ENCODE measurements around the gene CYBA. TPM values are rescaled to one million over a fixed set of nuclear protein-coding genes. Genes with fewer than 3 reads are reported as not detected.

CYBA gene
- polyA plus RNA-seq, 2 of the 4 experiments (the other 2 are of a cell fraction): 75.7 to 185 TPM

DNA sequence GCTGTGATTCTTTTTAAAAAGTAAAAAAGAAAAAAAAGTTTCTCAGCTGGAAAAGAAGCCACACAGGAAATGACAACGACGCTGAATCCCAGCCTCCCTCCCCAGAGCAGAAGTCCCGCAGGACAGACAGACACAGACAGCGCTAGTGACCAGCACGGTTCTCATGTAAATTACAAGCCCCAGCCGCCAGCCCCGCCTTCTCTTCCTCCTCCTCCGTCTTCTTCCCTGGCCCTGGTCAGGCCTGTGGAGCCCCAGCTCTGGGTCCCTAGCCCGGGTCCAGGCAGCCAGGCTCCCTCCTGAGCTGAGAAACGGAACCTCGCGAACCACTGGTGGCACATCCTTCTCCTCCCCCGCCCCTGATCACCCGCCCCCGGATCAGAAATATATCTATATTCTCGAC, 19.5 kb downstream of the CYBA start:
- Histone ChIP-seq H3K27ac (no peak overlapping the region), H3K4me3 (no peak overlapping the region), H3K4me2 (no peak overlapping the region), H3K4me1 (no peaks in the 10 kb centered on the region), H3K9me3 (no peaks in the 10 kb centered on the region)
- no peak for FAIRE-seq
- CTCF ChIA-PET: interaction anchor here (1.9 kb wide), 1 partner anchor 67 kb away, joined by 5 read pairs; no protein-coding TSS in a partner anchor
- no peak for ATAC-seq
- TF ChIP-seq NPAS2 (CRISPR knock-in tag; IDR thresholded peaks at IDR 0.05; ENCODE audit: borderline replicate concordance): no peak
- no peak for TF ChIP-seq EHF (CRISPR knock-in tag; IDR thresholded peaks at IDR 0.05)
- no peak for TF ChIP-seq FOSL2 (IDR thresholded peaks at IDR 0.05)
- TF ChIP-seq FOSL2 (CRISPR knock-in tag; IDR thresholded peaks at IDR 0.05): no peak
- TF ChIP-seq JUNB (IDR thresholded peaks at IDR 0.05): no peak
- no peak for TF ChIP-seq MYC (IDR thresholded peaks at IDR 0.05; ENCODE audit: borderline replicate concordance, low read length)
- TF ChIP-seq FOSB (CRISPR knock-in tag; IDR thresholded peaks at IDR 0.05): no peak
- TF ChIP-seq, protein P1, sequence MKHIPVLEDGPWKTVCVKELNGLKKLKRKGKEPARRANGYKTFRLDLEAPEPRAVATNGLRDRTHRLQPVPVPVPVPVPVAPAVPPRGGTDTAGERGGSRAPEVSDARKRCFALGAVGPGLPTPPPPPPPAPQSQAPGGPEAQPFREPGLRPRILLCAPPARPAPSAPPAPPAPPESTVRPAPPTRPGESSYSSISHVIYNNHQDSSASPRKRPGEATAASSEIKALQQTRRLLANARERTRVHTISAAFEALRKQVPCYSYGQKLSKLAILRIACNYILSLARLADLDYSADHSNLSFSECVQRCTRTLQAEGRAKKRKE (CRISPR knock-in tag; IDR thresholded peaks at IDR 0.05; ENCODE audit: low read depth): no peak
- TF ChIP-seq NR3C1 (IDR thresholded peaks at IDR 0.05): no peak
- TF ChIP-seq SMC3 (IDR thresholded peaks at IDR 0.05): no peak
- no peak for TF ChIP-seq RARB (CRISPR knock-in tag; IDR thresholded peaks at IDR 0.05)
- TF ChIP-seq, protein P2, sequence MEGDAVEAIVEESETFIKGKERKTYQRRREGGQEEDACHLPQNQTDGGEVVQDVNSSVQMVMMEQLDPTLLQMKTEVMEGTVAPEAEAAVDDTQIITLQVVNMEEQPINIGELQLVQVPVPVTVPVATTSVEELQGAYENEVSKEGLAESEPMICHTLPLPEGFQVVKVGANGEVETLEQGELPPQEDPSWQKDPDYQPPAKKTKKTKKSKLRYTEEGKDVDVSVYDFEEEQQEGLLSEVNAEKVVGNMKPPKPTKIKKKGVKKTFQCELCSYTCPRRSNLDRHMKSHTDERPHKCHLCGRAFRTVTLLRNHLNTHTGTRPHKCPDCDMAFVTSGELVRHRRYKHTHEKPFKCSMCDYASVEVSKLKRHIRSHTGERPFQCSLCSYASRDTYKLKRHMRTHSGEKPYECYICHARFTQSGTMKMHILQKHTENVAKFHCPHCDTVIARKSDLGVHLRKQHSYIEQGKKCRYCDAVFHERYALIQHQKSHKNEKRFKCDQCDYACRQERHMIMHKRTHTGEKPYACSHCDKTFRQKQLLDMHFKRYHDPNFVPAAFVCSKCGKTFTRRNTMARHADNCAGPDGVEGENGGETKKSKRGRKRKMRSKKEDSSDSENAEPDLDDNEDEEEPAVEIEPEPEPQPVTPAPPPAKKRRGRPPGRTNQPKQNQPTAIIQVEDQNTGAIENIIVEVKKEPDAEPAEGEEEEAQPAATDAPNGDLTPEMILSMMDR (IDR thresholded peaks at IDR 0.05): no peak
- no peak for TF ChIP-seq RFX5 (IDR thresholded peaks at IDR 0.05)
- TF ChIP-seq ZNF302 (CRISPR knock-in tag; IDR thresholded peaks at IDR 0.05): no peak
- no peak for TF ChIP-seq BHLHE40 (IDR thresholded peaks at IDR 0.05; ENCODE audit: low read depth, low read length)
- TF ChIP-seq MAZ (IDR thresholded peaks at IDR 0.05; ENCODE audit: borderline replicate concordance, low read depth, low read length): no peak
- TF ChIP-seq, protein P3, sequence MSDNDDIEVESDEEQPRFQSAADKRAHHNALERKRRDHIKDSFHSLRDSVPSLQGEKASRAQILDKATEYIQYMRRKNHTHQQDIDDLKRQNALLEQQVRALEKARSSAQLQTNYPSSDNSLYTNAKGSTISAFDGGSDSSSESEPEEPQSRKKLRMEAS (IDR thresholded peaks at IDR 0.05): no peak
- no peak for DNase-seq (ENCODE audit: low read depth in 1 of 2, low spot score in 1 of 2)
- WGBS (ENCODE audit: missing lambda C conversion rate): 89% methylated on average over 16 of the region's 16 CpGs
- POLR2A ChIA-PET: no interaction called here

DNA sequence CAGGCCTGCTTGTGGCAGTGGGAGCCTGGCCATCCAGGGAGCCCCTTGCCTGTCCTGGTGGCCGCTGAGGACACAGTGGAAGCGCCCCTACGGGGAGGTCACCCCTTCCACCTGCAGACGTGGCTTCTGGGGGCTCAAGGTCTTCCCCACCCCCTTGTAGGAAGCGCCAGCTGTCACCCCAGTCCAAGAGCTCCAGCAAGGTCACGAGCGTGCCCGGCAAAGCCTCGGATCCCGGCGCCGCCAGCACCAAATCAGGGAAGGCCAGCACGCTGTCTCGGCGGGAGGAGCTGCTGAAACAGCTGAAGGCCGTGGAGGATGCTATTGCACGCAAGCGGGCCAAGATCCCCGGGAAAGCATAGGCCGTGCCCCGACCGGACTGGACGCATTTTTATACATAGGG, 19.9 kb downstream of the CYBA start:
- FAIRE-seq (no peak), DNase-seq (ENCODE audit: low read depth in 1 of 2, low spot score in 1 of 2) (no peak), ATAC-seq (no peak)
- WGBS (ENCODE audit: missing lambda C conversion rate): 91% methylated on average over 19 of the region's 23 CpGs
- no peak overlapping the region for H3K4me2 ChIP-seq
- no peaks in the 10 kb centered on the region for H3K9me3 ChIP-seq
- TF ChIP-seq KDM5A (IDR thresholded peaks at IDR 0.05) (no peak), HDAC2 (IDR thresholded peaks at IDR 0.05) (no peak), MAZ (IDR thresholded peaks at IDR 0.05; ENCODE audit: borderline replicate concordance, low read depth, low read length) (no peak), SMC3 (IDR thresholded peaks at IDR 0.05) (no peak), FOSB (CRISPR knock-in tag; IDR thresholded peaks at IDR 0.05) (no peak)
- TF ChIP-seq, protein P4, sequence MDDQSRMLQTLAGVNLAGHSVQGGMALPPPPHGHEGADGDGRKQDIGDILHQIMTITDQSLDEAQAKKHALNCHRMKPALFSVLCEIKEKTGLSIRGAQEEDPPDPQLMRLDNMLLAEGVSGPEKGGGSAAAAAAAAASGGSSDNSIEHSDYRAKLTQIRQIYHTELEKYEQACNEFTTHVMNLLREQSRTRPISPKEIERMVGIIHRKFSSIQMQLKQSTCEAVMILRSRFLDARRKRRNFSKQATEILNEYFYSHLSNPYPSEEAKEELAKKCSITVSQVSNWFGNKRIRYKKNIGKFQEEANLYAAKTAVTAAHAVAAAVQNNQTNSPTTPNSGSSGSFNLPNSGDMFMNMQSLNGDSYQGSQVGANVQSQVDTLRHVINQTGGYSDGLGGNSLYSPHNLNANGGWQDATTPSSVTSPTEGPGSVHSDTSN (IDR thresholded peaks at IDR 0.05): no peak
- ChIA-PET CTCF (interaction anchor here (1.9 kb wide), 1 partner anchor 67 kb away, joined by 5 read pairs; no protein-coding TSS in a partner anchor), POLR2A (no interaction called here)
- no peaks in the 10 kb centered on the region for H3K4me1 ChIP-seq
- no peak overlapping the region for H3K27ac ChIP-seq
- H3K4me3 ChIP-seq: no peak overlapping the region

DNA sequence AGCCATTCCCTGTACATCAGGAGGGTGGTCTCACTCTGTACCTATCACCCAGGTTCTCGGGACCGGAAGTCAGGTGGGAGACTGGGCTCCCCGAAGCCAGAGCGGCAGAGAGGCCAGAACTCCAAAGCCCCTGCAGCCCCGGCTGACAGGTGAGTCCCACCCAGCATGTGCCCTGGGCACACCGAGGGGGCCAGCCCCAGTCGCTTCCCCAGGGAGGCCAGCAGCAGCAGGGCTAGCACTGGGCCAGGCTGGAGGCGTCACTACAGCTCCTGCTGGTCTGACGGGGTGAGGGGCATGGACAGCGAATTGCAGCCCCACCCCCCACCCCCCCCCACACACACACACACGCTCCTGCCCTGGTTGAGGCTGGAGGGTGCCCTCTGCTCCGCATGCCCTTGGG, 20.4 kb downstream of the CYBA start:
- WGBS (ENCODE audit: missing lambda C conversion rate): 92% methylated on average over 4 of the region's 12 CpGs
- ATAC-seq (no peak), DNase-seq (ENCODE audit: low read depth in 1 of 2, low spot score in 1 of 2) (no peak), FAIRE-seq (no peak)
- no peaks in the 10 kb centered on the region for H3K4me1 ChIP-seq
- no peak overlapping the region for H3K4me3 ChIP-seq
- no peak overlapping the region for H3K4me2 ChIP-seq
- ChIA-PET CTCF (interaction anchor here (1.0 to 1.7 kb wide), 2 partner anchors 11 to 107 kb away, joined by 3 to 6 read pairs; no protein-coding TSS in a partner anchor), POLR2A (no interaction called here)
- H3K9me3 ChIP-seq: no peaks in the 10 kb centered on the region
- H3K27ac ChIP-seq: no peak overlapping the region
- TF ChIP-seq RCOR1 (IDR thresholded peaks at IDR 0.05; ENCODE audit: low read depth, low read length): no peak
- TF ChIP-seq HOXB13 (CRISPR knock-in tag; IDR thresholded peaks at IDR 0.05; ENCODE audit: low read depth): no peak
- TF ChIP-seq TFCP2L1 (CRISPR knock-in tag; IDR thresholded peaks at IDR 0.05): no peak
- TF ChIP-seq FOSB (CRISPR knock-in tag; IDR thresholded peaks at IDR 0.05): no peak
- no peak for TF ChIP-seq POLR2AphosphoS2 (conservative IDR thresholded peaks at IDR 0.05; ENCODE audit: low read length)
- TF ChIP-seq, protein P5, sequence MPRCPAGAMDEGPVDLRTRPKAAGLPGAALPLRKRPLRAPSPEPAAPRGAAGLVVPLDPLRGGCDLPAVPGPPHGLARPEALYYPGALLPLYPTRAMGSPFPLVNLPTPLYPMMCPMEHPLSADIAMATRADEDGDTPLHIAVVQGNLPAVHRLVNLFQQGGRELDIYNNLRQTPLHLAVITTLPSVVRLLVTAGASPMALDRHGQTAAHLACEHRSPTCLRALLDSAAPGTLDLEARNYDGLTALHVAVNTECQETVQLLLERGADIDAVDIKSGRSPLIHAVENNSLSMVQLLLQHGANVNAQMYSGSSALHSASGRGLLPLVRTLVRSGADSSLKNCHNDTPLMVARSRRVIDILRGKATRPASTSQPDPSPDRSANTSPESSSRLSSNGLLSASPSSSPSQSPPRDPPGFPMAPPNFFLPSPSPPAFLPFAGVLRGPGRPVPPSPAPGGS (IDR thresholded peaks at IDR 0.05): no peak
- TF ChIP-seq, protein P6, sequence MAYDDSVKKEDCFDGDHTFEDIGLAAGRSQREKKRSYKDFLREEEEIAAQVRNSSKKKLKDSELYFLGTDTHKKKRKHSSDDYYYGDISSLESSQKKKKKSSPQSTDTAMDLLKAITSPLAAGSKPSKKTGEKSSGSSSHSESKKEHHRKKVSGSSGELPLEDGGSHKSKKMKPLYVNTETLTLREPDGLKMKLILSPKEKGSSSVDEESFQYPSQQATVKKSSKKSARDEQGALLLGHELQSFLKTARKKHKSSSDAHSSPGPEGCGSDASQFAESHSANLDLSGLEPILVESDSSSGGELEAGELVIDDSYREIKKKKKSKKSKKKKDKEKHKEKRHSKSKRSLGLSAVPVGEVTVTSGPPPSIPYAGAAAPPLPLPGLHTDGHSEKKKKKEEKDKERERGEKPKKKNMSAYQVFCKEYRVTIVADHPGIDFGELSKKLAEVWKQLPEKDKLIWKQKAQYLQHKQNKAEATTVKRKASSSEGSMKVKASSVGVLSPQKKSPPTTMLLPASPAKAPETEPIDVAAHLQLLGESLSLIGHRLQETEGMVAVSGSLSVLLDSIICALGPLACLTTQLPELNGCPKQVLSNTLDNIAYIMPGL (CRISPR knock-in tag; IDR thresholded peaks at IDR 0.05; ENCODE audit: borderline replicate concordance): no peak
- no peak for TF ChIP-seq HOXB5 (CRISPR knock-in tag; IDR thresholded peaks at IDR 0.05)
- TF ChIP-seq HEYL (CRISPR knock-in tag; IDR thresholded peaks at IDR 0.05): no peak
- TF ChIP-seq POLR2A (IDR thresholded peaks at IDR 0.05; ENCODE audit: low read length): no peak
- TF ChIP-seq CEBPB (IDR thresholded peaks at IDR 0.05): no peak
